K562 (cell line): ENCODE measurements around the gene MALAT1. TPM values are rescaled to one million over a fixed set of nuclear protein-coding genes. Genes with fewer than 3 reads are reported as not detected.

ENCODE experiments used
- CEBPG ChIP-seq, 3 experiments: fragments of 200-800 bp in 1 of 3; sonication (Bioruptor generic) in 1 of 3; sonication (generic) in 1 of 3; formaldehyde crosslinking in 1 of 3; IDR thresholded peaks in 2 of 3; conservative IDR thresholded peaks in 1 of 3; 2 replicates each; pipeline versions ENCODE4 v1.6.1 to v1.8.0; 2016 to 2022; ENCODE audit warnings: missing compliant biosample characterization in 2 of 3, missing genetic modification characterization in 2 of 3, mild to moderate bottlenecking in 1 of 3, missing genetic modification reagents in 1 of 3
- EGR1 ChIP-seq: fragments of 450-650 bp; conservative IDR thresholded peaks from 2 replicates; pipeline ENCODE4 v1.6.1; 2017; ENCODE audit warnings: mild to moderate bottlenecking
- FUS ChIP-seq: fragments of 200-400 bp; formaldehyde crosslinking; optimal IDR thresholded peaks from 2 replicates; pipeline ENCODE3; 2017; ENCODE audit warnings: low read depth, low read length
- GABPB2 ChIP-seq: fragments of 250-450 bp; sonication (Bioruptor Pico); conservative IDR thresholded peaks from 2 replicates; pipeline ENCODE4 v1.5.1; 2021; ENCODE audit warnings: mild to moderate bottlenecking
- GATAD2A ChIP-seq: fragments of 450-650 bp; IDR thresholded peaks from 2 replicates; pipeline ENCODE4 v1.6.1; 2017
- GTF2F1 ChIP-seq: IDR thresholded peaks from 2 replicates; pipeline ENCODE4 v1.6.1; 2011; ENCODE audit warnings: low read depth, low read length, improper control_type of control experiment
- HOXB6 ChIP-seq: fragments of 250-450 bp; sonication (Bioruptor Pico); IDR thresholded peaks from 2 replicates; pipeline ENCODE4 v1.5.1; 2022; ENCODE audit warnings: mild to moderate bottlenecking, borderline replicate concordance
- MXI1 ChIP-seq: IDR thresholded peaks from 2 replicates; pipeline ENCODE4 v1.6.1; 2011; ENCODE audit warnings: low read depth, mild to moderate bottlenecking, improper control_type of control experiment, low read length
- NCOA2 ChIP-seq, 2 experiments: fragments of 450-650 bp; IDR thresholded peaks; 2 replicates each; pipeline ENCODE4 v1.6.1; 2018; ENCODE audit warnings: mild to moderate bottlenecking in 2 of 2, moderate library complexity in 1 of 2; ENCODE audit not compliant: partially characterized antibody in 2 of 2
- NFIC ChIP-seq: fragments of 450-650 bp; IDR thresholded peaks from 2 replicates; pipeline ENCODE4 v1.6.1; 2017; ENCODE audit warnings: mild to moderate bottlenecking, inconsistent platforms
- POU5F1 ChIP-seq: fragments of 150-350 bp; IDR thresholded peaks from 2 replicates; pipeline ENCODE4 v1.6.1; 2014; ENCODE audit warnings: borderline replicate concordance, low read length, low read depth, mild to moderate bottlenecking; ENCODE audit not compliant: partially characterized antibody
- SIRT6 ChIP-seq: IDR thresholded peaks from one replicate; pipeline ENCODE4 v1.6.1; 2012; ENCODE audit warnings: low read depth, mild to moderate bottlenecking, control low read depth, inconsistent platforms, low read length, moderate library complexity
- STAT5A ChIP-seq: IDR thresholded peaks from 2 replicates; pipeline ENCODE4 v1.6.1; 2012; ENCODE audit warnings: low read length, inconsistent platforms, borderline replicate concordance
- YY1 ChIP-seq, 3 experiments: IDR thresholded peaks; 2 replicates each; pipeline ENCODE4 v1.6.1; 2011; ENCODE audit warnings: low read length in 2 of 3, mild to moderate bottlenecking in 2 of 3, moderate library complexity in 2 of 3, borderline replicate concordance in 1 of 3, control low read depth in 1 of 3, low read depth in 1 of 3; ENCODE audit not compliant: insufficient read depth in 3 of 3, insufficient replicate concordance in 2 of 3, control insufficient read depth in 1 of 3, insufficient read length in 1 of 3; ENCODE audit errors: extremely low read depth in 1 of 3
- ZC3H4 ChIP-seq: sonication (generic); formaldehyde crosslinking; IDR thresholded peaks from 2 replicates; pipeline ENCODE4 v1.9.0; 2021; ENCODE audit warnings: missing genetic modification reagents, borderline replicate concordance
- ZNF263 ChIP-seq: sonication (generic); formaldehyde crosslinking; IDR thresholded peaks from 2 replicates; pipeline ENCODE4 v1.8.0; 2022; ENCODE audit warnings: mild to moderate bottlenecking, missing genetic modification reagents, borderline replicate concordance
- ZNF445 ChIP-seq: fragments of 250-450 bp; sonication (Bioruptor Pico); IDR thresholded peaks from 2 replicates; pipeline ENCODE4 v1.4.0; 2020; ENCODE audit warnings: low read depth, mild to moderate bottlenecking, moderate library complexity
- polyA plus RNA-seq, 8 experiments: library from polyadenylated mRNA; depleted of rRNA in 4 of 8; stranded (reverse) in 5 of 8; unstranded in 3 of 8; fragments of >200 nt; fragmentation: Nextera tagmentation in 2 of 8; fragmentation: Illumina TruSeq in 1 of 8; extraction: Ambion mirVana in 2 of 8; extraction: Trizol in 1 of 8; gene quantifications; 2 replicates each; pipeline versions ENCODE4 v1.2.1 to v1.2.3, GENCODE V29; 2011 to 2014; ENCODE audit warnings: inconsistent platforms in 1 of 8, missing spikeins in 1 of 8
- total RNA-seq, 7 experiments: library from RNA; depleted of rRNA in 6 of 7; stranded (reverse); fragments of >200 nt in 6 of 7; fragmentation: Illumina TruSeq in 2 of 7; extraction: Trizol in 2 of 7; gene quantifications; 2 replicates each; pipeline versions ENCODE4 v1.2.1 to v1.2.3, GENCODE V29; 2011 to 2021; ENCODE audit warnings: low replicate concordance in 1 of 7
- TF ChIP-seq, protein P1 (sequence below): IDR thresholded peaks from 3 replicates; pipeline ENCODE4 v1.6.1; 2011; ENCODE audit warnings: borderline replicate concordance, mild to moderate bottlenecking, moderate library complexity; ENCODE audit not compliant: insufficient read length; ENCODE audit errors: extremely low read depth
- TF ChIP-seq, protein P2 (sequence below): fragments of 450-650 bp; IDR thresholded peaks from 2 replicates; pipeline ENCODE4 v1.6.1; 2014; ENCODE audit warnings: low read depth, mild to moderate bottlenecking, moderate library complexity, borderline replicate concordance
- TF ChIP-seq, protein P3 (sequence below): fragments of 250-450 bp; sonication (Bioruptor Pico); IDR thresholded peaks from 2 replicates; pipeline ENCODE4 v1.5.0; 2020; ENCODE audit warnings: mild to moderate bottlenecking

Gene MALAT1
- total and polyA plus RNA-seq, 9 of the 15 experiments (the other 6 are each of a cell fraction or from before 2014, with no cell fraction given): 363 to 8,715 (median 2,351) TPM

DNA sequence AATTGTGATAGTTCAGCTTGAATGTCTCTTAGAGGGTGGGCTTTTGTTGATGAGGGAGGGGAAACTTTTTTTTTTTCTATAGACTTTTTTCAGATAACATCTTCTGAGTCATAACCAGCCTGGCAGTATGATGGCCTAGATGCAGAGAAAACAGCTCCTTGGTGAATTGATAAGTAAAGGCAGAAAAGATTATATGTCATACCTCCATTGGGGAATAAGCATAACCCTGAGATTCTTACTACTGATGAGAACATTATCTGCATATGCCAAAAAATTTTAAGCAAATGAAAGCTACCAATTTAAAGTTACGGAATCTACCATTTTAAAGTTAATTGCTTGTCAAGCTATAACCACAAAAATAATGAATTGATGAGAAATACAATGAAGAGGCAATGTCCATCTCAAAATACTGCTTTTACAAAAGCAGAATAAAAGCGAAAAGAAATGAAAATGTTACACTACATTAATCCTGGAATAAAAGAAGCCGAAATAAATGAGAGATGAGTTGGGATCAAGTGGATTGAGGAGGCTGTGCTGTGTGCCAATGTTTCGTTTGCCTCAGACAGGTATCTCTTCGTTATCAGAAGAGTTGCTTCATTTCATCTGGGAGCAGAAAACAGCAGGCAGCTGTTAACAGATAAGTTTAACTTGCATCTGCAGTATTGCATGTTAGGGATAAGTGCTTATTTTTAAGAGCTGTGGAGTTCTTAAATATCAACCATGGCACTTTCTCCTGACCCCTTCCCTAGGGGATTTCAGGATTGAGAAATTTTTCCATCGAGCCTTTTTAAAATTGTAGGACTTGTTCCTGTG, 3.9 kb downstream of the MALAT1 start (continued):
- TF ChIP-seq, protein P1, sequence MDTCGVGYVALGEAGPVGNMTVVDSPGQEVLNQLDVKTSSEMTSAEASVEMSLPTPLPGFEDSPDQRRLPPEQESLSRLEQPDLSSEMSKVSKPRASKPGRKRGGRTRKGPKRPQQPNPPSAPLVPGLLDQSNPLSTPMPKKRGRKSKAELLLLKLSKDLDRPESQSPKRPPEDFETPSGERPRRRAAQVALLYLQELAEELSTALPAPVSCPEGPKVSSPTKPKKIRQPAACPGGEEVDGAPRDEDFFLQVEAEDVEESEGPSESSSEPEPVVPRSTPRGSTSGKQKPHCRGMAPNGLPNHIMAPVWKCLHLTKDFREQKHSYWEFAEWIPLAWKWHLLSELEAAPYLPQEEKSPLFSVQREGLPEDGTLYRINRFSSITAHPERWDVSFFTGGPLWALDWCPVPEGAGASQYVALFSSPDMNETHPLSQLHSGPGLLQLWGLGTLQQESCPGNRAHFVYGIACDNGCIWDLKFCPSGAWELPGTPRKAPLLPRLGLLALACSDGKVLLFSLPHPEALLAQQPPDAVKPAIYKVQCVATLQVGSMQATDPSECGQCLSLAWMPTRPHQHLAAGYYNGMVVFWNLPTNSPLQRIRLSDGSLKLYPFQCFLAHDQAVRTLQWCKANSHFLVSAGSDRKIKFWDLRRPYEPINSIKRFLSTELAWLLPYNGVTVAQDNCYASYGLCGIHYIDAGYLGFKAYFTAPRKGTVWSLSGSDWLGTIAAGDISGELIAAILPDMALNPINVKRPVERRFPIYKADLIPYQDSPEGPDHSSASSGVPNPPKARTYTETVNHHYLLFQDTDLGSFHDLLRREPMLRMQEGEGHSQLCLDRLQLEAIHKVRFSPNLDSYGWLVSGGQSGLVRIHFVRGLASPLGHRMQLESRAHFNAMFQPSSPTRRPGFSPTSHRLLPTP: no peak
- TF ChIP-seq EGR1 (no peak), ZNF445 (peak; percentile 89), NFIC (peak; percentile 30; the same call in 1 of the 2 replicates), POU5F1 (no peak), FUS (peak; percentile 90), GATAD2A (no peak), ZC3H4 (peak; percentile 100), YY1 (IDR thresholded peaks at IDR 0.05; ENCODE audit: borderline replicate concordance in 1 of 3, control insufficient read depth in 1 of 3, extremely low read depth in 1 of 3, insufficient read depth in 3 of 3, insufficient read length in 1 of 3, insufficient replicate concordance in 2 of 3, low read depth in 1 of 3, low read length in 2 of 3) (no peak), CEBPG (CRISPR knock-in tag; IDR thresholded peaks at IDR 0.05) (peak; percentile 74), CEBPG (tag; conservative IDR thresholded peaks at IDR 0.05 in 1 of 2, IDR thresholded peaks at IDR 0.05 in 1 of 2) (peak in 1 of 2 experiments; percentile 81; a peak in 3 of 4 replicates), SIRT6 (peak; percentile 100), STAT5A (peak; percentile 76; the same call in 1 of the 2 replicates), NCOA2 (IDR thresholded peaks at IDR 0.05; ENCODE audit: partially characterized antibody in 2 of 2) (no peak), GABPB2 (CRISPR knock-in tag) (peak; percentile 95), HOXB6 (CRISPR knock-in tag) (0 out of 2 replicates have a peak, but pooled peaks have one; percentile 81), GTF2F1 (peak; percentile 31; the same call in 1 of the 2 replicates), ZNF263 (CRISPR knock-in tag) (no peak), MXI1 (peak; percentile 58)
- TF ChIP-seq, protein P2, sequence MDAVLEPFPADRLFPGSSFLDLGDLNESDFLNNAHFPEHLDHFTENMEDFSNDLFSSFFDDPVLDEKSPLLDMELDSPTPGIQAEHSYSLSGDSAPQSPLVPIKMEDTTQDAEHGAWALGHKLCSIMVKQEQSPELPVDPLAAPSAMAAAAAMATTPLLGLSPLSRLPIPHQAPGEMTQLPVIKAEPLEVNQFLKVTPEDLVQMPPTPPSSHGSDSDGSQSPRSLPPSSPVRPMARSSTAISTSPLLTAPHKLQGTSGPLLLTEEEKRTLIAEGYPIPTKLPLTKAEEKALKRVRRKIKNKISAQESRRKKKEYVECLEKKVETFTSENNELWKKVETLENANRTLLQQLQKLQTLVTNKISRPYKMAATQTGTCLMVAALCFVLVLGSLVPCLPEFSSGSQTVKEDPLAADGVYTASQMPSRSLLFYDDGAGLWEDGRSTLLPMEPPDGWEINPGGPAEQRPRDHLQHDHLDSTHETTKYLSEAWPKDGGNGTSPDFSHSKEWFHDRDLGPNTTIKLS: no peak
- TF ChIP-seq, protein P3, sequence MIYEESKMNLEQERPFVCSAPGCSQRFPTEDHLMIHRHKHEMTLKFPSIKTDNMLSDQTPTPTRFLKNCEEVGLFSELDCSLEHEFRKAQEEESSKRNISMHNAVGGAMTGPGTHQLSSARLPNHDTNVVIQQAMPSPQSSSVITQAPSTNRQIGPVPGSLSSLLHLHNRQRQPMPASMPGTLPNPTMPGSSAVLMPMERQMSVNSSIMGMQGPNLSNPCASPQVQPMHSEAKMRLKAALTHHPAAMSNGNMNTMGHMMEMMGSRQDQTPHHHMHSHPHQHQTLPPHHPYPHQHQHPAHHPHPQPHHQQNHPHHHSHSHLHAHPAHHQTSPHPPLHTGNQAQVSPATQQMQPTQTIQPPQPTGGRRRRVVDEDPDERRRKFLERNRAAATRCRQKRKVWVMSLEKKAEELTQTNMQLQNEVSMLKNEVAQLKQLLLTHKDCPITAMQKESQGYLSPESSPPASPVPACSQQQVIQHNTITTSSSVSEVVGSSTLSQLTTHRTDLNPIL: peak; percentile 82
